Neural cell (in vitro differentiated cells): Measurements from ENCODE around the gene BABAM2. TPM values are rescaled to one million over a fixed set of nuclear protein-coding genes. Genes with fewer than 3 reads are reported as not detected.

Source experiments
- H2AFZ ChIP-seq: fragments of 200-600, 300-800 bp; sonication (generic), shearing (Covaris generic); 2 replicates; pipeline ENCODE4 v1.6.0; 2014; ENCODE audit warnings: low read depth, mild to moderate bottlenecking, antibody characterized with exemption, low read length, moderate library complexity
- H3F3A ChIP-seq: fragments of 200-600 bp; shearing (Covaris generic); 2 replicates; pipeline ENCODE4 v1.6.1; 2016; ENCODE audit warnings: mild to moderate bottlenecking, moderate library complexity, mixed read lengths, antibody characterized with exemption, low read length; ENCODE audit not compliant: insufficient read depth, poor library complexity, severe bottlenecking
- H3K27ac ChIP-seq: fragments of 200-600, 300-800 bp; sonication (generic), shearing (Covaris generic); 2 replicates; pipeline ENCODE4 v1.5.1; 2014; ENCODE audit warnings: mild to moderate bottlenecking, low read length, moderate library complexity
- H3K27me3 ChIP-seq: fragments of 300-800, 200-600 bp; sonication (generic), shearing (Covaris generic); 2 replicates; pipeline ENCODE4 v1.6.0; 2014; ENCODE audit warnings: mild to moderate bottlenecking, low read depth, low read length, moderate library complexity; ENCODE audit not compliant: insufficient read depth
- H3K36me3 ChIP-seq: fragments of 300-800, 200-600 bp; sonication (generic), shearing (Covaris generic); 2 replicates; pipeline ENCODE4 v1.5.1; 2014; ENCODE audit warnings: mild to moderate bottlenecking, antibody characterized with exemption, low read length, moderate library complexity; ENCODE audit not compliant: insufficient read depth
- H3K4me2 ChIP-seq: fragments of 300-800, 200-600 bp; sonication (generic), shearing (Covaris generic); 2 replicates; pipeline ENCODE4 v1.6.0; 2014; ENCODE audit warnings: mild to moderate bottlenecking, low read length
- H3K4me3 ChIP-seq: fragments of 300-800, 200-600 bp; sonication (generic), shearing (Covaris generic); 2 replicates; pipeline ENCODE4 v1.5.1; 2014; ENCODE audit warnings: mild to moderate bottlenecking, low read length, moderate library complexity
- H3K79me2 ChIP-seq: fragments of 200-600 bp; shearing (Covaris generic); replicated peaks from 2 replicates; pipeline ENCODE4 v1.6.0; 2014; ENCODE audit warnings: mild to moderate bottlenecking, low read length, moderate library complexity; ENCODE audit not compliant: insufficient read depth
- H3K9ac ChIP-seq: fragments of 300-800, 200-600 bp; sonication (generic), shearing (Covaris generic); 2 replicates; pipeline ENCODE4 v1.6.1; 2016; ENCODE audit warnings: mild to moderate bottlenecking, low read length, mixed read lengths
- H3K9me2 ChIP-seq: fragments of 200-600 bp; shearing (Covaris generic); 2 replicates; pipeline ENCODE4 v1.6.1; 2016; ENCODE audit warnings: mild to moderate bottlenecking, low read length, mixed read lengths; ENCODE audit not compliant: insufficient read depth
- H3K9me3 ChIP-seq: fragments of 200-600, 300-800 bp; sonication (generic), shearing (Covaris generic); 2 replicates; pipeline ENCODE4 v1.6.1; 2016; ENCODE audit warnings: mild to moderate bottlenecking, mixed run types, low read length, moderate library complexity, mixed read lengths
- H4K20me1 ChIP-seq: fragments of 200-600 bp; shearing (Covaris generic); 2 replicates; pipeline ENCODE4 v1.6.1; 2016; ENCODE audit warnings: mild to moderate bottlenecking, mixed run types; ENCODE audit not compliant: insufficient read depth
- CTCF ChIP-seq: fragments of 450-650 bp; IDR thresholded peaks from 2 replicates; pipeline ENCODE4 v1.5.1; 2014; ENCODE audit warnings: antibody characterized with exemption, mild to moderate bottlenecking, moderate library complexity; ENCODE audit not compliant: poor library complexity, severe bottlenecking
- EP300 ChIP-seq: fragments of 450-650 bp; conservative IDR thresholded peaks from 2 replicates; pipeline ENCODE4 v1.6.1; 2014; ENCODE audit warnings: antibody characterized with exemption, mild to moderate bottlenecking, moderate library complexity; ENCODE audit not compliant: poor library complexity, severe bottlenecking
- EZH2 ChIP-seq: fragments of 200-600, 300-800 bp; shearing (Covaris generic), sonication (generic); IDR thresholded peaks from 2 replicates; pipeline ENCODE4 v1.6.1; 2014; ENCODE audit warnings: antibody characterized with exemption, low read length, borderline replicate concordance, mild to moderate bottlenecking; ENCODE audit not compliant: insufficient read depth, poor library complexity, severe bottlenecking
- MXI1 ChIP-seq: fragments of 450-650 bp; conservative IDR thresholded peaks from 2 replicates; pipeline ENCODE4 v1.6.1; 2014; ENCODE audit warnings: antibody characterized with exemption, mild to moderate bottlenecking; ENCODE audit not compliant: poor library complexity, severe bottlenecking
- POLR2AphosphoS5 ChIP-seq: IDR thresholded peaks from 2 replicates; pipeline ENCODE4 v1.6.1; 2012
- RAD21 ChIP-seq: fragments of 450-650 bp; conservative IDR thresholded peaks from 2 replicates; pipeline ENCODE4 v1.6.1; 2014; ENCODE audit warnings: antibody characterized with exemption, mild to moderate bottlenecking, moderate library complexity
- SMC3 ChIP-seq: fragments of 450-650 bp; conservative IDR thresholded peaks from 2 replicates; pipeline ENCODE4 v1.6.1; 2014; ENCODE audit warnings: antibody characterized with exemption, mild to moderate bottlenecking, moderate library complexity; ENCODE audit not compliant: poor library complexity
- TAF1 ChIP-seq: IDR thresholded peaks from 2 replicates; pipeline ENCODE4 v1.6.1; 2012; ENCODE audit warnings: low read depth
- polyA plus RNA-seq: library from polyadenylated mRNA; depleted of rRNA; stranded (reverse); fragments of >200 nt; gene quantifications from 2 replicates; pipeline ENCODE4 v1.2.3, GENCODE V29; 2014
- TF ChIP-seq, protein P1 (sequence below): IDR thresholded peaks from 2 replicates; pipeline ENCODE4 v1.6.1; 2012; ENCODE audit warnings: borderline replicate concordance

Gene BABAM2
- polyA plus RNA-seq, 1 donor from 2014 or later = 15.3 TPM

GRCh38 chr2:27915874-27916273, 25.3 kb downstream of the BABAM2 start:
- no peaks in the 10 kb centered on the region for H3K27me3 ChIP-seq

GRCh38 chr2:27916293-27916995, 25.9 kb downstream of the BABAM2 start:
- H3K9ac ChIP-seq = no peak overlapping the region
- H3K9me3 ChIP-seq = no peaks in the 10 kb centered on the region
- no peak overlapping the region for H3K4me3 ChIP-seq
- H3K79me2 ChIP-seq = no peaks in the 10 kb centered on the region
- H3K27ac ChIP-seq = no peak overlapping the region
- no peak overlapping the region for H2AFZ ChIP-seq
- H3K27me3 ChIP-seq = no peaks in the 10 kb centered on the region
- H3K4me2 ChIP-seq = no peak overlapping the region
- no peaks in the 10 kb centered on the region for H3K36me3 ChIP-seq
- no peaks in the 10 kb centered on the region for H3F3A ChIP-seq
- no peaks in the 10 kb centered on the region for H3K9me2 ChIP-seq
- TF ChIP-seq RAD21 = no peak
- TF ChIP-seq CTCF = no peak
- no peaks in the 10 kb centered on the region for H4K20me1 ChIP-seq

More at GRCh38 chr2:27915874-27916273, 25.3 kb downstream of the BABAM2 start:
- Histone ChIP-seq H4K20me1 (no peaks in the 10 kb centered on the region), H3K4me3 (no peak overlapping the region), H3K4me2 (no peak overlapping the region), H3K9ac (no peak overlapping the region), H3K36me3 (no peaks in the 10 kb centered on the region), H3K79me2 (no peaks in the 10 kb centered on the region), H3K27ac (no peak overlapping the region), H3K9me3 (no peaks in the 10 kb centered on the region), H2AFZ (no peak overlapping the region), H3K9me2 (no peaks in the 10 kb centered on the region), H3F3A (no peaks in the 10 kb centered on the region)
- TF ChIP-seq EZH2 (no peak), MXI1 (no peak), SMC3 (no peak), CTCF (no peak), POLR2AphosphoS5 (no peak)

DNA sequence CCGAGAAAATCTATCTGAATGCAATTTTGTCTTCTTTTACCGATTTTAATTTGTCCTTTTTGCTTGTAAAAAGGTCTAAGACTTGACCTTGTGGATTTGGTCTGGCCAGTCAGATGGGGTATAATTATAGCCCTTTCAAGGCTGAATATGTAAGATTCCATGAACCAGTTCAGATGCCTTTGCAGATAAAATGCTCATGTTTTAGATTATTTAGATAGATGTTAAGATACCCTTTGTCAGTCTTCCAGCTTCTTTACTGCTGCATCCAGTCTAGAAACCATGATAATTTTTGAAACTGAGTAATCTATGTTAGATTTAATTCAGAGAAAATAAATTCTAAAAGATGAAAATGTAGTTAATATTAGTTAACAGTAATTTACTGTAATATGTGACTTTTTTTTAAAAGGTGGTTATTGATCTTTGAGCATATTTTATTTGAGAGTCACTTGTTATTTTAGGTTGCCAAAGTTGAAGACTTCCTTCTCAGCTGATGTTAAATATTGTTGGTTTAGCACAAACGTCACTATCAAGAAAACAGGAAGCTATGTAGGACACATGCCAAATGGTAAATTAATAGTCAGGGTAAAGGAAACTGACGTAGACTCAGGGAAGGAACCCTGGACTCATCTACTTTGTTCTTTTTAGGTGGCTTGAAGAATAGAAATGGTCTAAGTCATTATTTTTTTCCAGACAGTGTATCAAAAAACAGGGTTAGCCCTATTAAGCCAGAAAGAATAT, 29.8 kb downstream of the BABAM2 start:
- no peaks in the 10 kb centered on the region for H4K20me1 ChIP-seq
- no peaks in the 10 kb centered on the region for H3F3A ChIP-seq
- H3K27me3 ChIP-seq = no peaks in the 10 kb centered on the region
- H3K27ac ChIP-seq = no peak overlapping the region
- H3K79me2 ChIP-seq = no peaks in the 10 kb centered on the region
- TF ChIP-seq CTCF = no peak
- no peak for TF ChIP-seq SMC3
- TF ChIP-seq POLR2AphosphoS5 = no peak
- TF ChIP-seq, protein P1, sequence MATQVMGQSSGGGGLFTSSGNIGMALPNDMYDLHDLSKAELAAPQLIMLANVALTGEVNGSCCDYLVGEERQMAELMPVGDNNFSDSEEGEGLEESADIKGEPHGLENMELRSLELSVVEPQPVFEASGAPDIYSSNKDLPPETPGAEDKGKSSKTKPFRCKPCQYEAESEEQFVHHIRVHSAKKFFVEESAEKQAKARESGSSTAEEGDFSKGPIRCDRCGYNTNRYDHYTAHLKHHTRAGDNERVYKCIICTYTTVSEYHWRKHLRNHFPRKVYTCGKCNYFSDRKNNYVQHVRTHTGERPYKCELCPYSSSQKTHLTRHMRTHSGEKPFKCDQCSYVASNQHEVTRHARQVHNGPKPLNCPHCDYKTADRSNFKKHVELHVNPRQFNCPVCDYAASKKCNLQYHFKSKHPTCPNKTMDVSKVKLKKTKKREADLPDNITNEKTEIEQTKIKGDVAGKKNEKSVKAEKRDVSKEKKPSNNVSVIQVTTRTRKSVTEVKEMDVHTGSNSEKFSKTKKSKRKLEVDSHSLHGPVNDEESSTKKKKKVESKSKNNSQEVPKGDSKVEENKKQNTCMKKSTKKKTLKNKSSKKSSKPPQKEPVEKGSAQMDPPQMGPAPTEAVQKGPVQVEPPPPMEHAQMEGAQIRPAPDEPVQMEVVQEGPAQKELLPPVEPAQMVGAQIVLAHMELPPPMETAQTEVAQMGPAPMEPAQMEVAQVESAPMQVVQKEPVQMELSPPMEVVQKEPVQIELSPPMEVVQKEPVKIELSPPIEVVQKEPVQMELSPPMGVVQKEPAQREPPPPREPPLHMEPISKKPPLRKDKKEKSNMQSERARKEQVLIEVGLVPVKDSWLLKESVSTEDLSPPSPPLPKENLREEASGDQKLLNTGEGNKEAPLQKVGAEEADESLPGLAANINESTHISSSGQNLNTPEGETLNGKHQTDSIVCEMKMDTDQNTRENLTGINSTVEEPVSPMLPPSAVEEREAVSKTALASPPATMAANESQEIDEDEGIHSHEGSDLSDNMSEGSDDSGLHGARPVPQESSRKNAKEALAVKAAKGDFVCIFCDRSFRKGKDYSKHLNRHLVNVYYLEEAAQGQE = no peak
- no peak for TF ChIP-seq MXI1
- TF ChIP-seq EZH2 = no peak
- no peak for TF ChIP-seq EP300
- TF ChIP-seq RAD21 = no peak
- no peak for TF ChIP-seq TAF1
- no peak overlapping the region for H3K4me2 ChIP-seq
- H3K4me3 ChIP-seq = no peak overlapping the region
- H3K9ac ChIP-seq = no peak overlapping the region
- no peaks in the 10 kb centered on the region for H3K9me3 ChIP-seq
- no peaks in the 10 kb centered on the region for H3K9me2 ChIP-seq
- H2AFZ ChIP-seq = no peak overlapping the region
- no peaks in the 10 kb centered on the region for H3K36me3 ChIP-seq
